Gastrocnemius medialis (tissue), 4 donors: ENCODE results near the gene CSTF2T.

ENCODE experiments used
- POLR2A ChIP-seq, 2 donors: fragments of 450-650 bp; IDR thresholded peaks; one replicate each; pipeline ENCODE4 v1.6.1; 2017; ENCODE audit warnings: antibody characterized with exemption in 2 of 2, mild to moderate bottlenecking in 2 of 2, moderate library complexity in 2 of 2
- TF ChIP-seq, protein P1 (sequence below), 5 experiments: fragments of 450-650 bp in 3 of 5; fragments of 200-600 bp in 2 of 5; sonication (generic) in 2 of 5; IDR thresholded peaks in 4 of 5; conservative IDR thresholded peaks in 1 of 5; 1 replicate in 4 of 5; 2 replicates in 1 of 5; pipeline ENCODE4 v1.5.1; 2016 to 2019; ENCODE audit warnings: antibody characterized with exemption in 5 of 5, mild to moderate bottlenecking in 3 of 5, moderate library complexity in 3 of 5

DNA sequence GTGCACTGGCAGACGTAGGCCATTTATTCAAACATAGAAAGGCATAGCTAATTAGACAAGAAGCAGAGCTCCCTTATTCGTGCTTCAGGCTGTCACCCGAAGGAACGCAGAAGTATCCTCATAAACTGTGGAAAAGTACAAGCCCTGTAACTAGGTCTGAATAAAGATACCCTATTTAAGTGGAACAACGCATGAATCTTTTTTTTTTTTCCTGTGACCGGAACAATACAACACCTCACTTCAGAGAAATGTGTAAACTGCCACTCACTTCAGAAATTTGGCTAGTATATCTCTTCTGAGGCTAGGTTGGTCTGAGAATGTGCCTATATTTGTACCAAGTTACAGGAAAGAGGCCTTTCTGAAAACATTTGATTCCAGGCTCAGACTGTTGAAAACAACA lies 8.0 kb upstream of the CSTF2T start:
- TF ChIP-seq, protein P1, sequence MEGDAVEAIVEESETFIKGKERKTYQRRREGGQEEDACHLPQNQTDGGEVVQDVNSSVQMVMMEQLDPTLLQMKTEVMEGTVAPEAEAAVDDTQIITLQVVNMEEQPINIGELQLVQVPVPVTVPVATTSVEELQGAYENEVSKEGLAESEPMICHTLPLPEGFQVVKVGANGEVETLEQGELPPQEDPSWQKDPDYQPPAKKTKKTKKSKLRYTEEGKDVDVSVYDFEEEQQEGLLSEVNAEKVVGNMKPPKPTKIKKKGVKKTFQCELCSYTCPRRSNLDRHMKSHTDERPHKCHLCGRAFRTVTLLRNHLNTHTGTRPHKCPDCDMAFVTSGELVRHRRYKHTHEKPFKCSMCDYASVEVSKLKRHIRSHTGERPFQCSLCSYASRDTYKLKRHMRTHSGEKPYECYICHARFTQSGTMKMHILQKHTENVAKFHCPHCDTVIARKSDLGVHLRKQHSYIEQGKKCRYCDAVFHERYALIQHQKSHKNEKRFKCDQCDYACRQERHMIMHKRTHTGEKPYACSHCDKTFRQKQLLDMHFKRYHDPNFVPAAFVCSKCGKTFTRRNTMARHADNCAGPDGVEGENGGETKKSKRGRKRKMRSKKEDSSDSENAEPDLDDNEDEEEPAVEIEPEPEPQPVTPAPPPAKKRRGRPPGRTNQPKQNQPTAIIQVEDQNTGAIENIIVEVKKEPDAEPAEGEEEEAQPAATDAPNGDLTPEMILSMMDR (IDR thresholded peaks at IDR 0.05 in 4 of 5, conservative IDR thresholded peaks at IDR 0.05 in 1 of 5), result no peak
- TF ChIP-seq POLR2A (IDR thresholded peaks at IDR 0.05), result no peak
